ENCODE data around the gene TTC24.

DNA sequence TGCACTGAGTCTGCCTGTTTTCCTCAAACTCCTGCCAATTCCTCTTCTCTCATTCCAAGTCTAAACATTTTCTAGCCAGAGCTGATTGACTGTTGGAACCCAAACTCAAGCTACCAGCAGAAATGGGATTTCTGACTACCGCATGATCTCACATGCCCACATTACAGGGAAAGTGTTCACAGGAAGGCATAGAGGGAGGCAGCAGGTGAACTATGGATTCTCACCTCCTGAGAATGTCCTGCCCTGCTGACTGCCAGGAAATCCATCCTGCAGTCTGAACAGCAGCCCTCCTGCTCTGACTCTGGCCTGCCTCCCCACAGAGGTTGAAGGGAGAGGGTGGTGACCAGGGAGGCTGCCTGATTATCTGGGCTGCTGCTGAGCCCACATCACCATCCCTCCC lies 29.7 kb upstream of the TTC24 start:
- no peak for TF ChIP-seq CTCF (IDR thresholded peaks at IDR 0.05; ENCODE audit: poor library complexity)
- no peak for TF ChIP-seq EZH2phosphoT487 (IDR thresholded peaks at IDR 0.05; ENCODE audit: low read depth, severe bottlenecking, unreplicated experiment)
- no peak for TF ChIP-seq EZH2 (IDR thresholded peaks at IDR 0.05; ENCODE audit: borderline replicate concordance)

All from hepatocyte (in vitro differentiated cells).